Measurements from ENCODE around the gene CALCOCO1. TPM values are rescaled to one million over a fixed set of nuclear protein-coding genes. Genes with fewer than 3 reads are reported as not detected.

CALCOCO1 gene
- 100 to 1,000 TPM; 153 to 212 (median 155) TPM for total RNA-seq

- peak within 1 kb of the TSS in 2 of 3 donors; percentile 56 to 64 for H3K27ac ChIP-seq
- intact Hi-C loops (cut with DNase I): no loop called here
These were observed at the start of gene CALCOCO1 for GRCh38 chr12:53727310-53728041. TSS of gene CALCOCO1 (minus strand) at chr12:53727452. CDS start at chr12:53725242, 2,210 bp downstream.

GRCh38 chr12:53776872-53777271, 49.6 kb upstream of the CALCOCO1 start:
- Histone ChIP-seq H3K27me3 (no peaks in the 10 kb centered on the region), H3K27ac (no peak overlapping the region), H3K9me3 (no peaks in the 10 kb centered on the region), H3K36me3 (no peaks in the 10 kb centered on the region), H3K4me3 (replicated peaks in 1 of 3) (no peak overlapping the region), H3K4me1 (no peaks in the 10 kb centered on the region)
- intact Hi-C loops (cut with DNase I): no loop called here
- TF ChIP-seq CTCF (IDR thresholded peaks at IDR 0.05): no peak
- TF ChIP-seq POLR2A (IDR thresholded peaks at IDR 0.05): no peak
- WGBS, 2 donors: 83 to 88% methylated on average over 1 of the region's 1 CpG
- DNase-seq: no peak

More at GRCh38 chr12:53727310-53728041, at the start of gene CALCOCO1:
- Histone ChIP-seq H3K9me3 (no peaks in the 10 kb centered on the region), H3K36me3 (peaks cover 10 to 24% of the 10 kb centered on the region in 2 donors), H3K4me1 (peaks cover 10 to 13% of the 10 kb centered on the region in 2 donors), H3K27me3 (no peaks in the 10 kb centered on the region), H3K4me3 (replicated peaks in 1 of 3) (peak within 1 kb of the TSS; percentile 44 to 83 (median 65))
- no peak for TF ChIP-seq CTCF (IDR thresholded peaks at IDR 0.05)
- peak; percentile 26 to 67 for TF ChIP-seq POLR2A (IDR thresholded peaks at IDR 0.05)
- DNase-seq: peak; percentile 98
- WGBS, 2 donors: 0 to 1% methylated on average over 37 to 38 of the region's 38 CpGs

GRCh38 chr12:53775478-53776145, 48.4 kb upstream of the CALCOCO1 start:
- no peak for DNase-seq
- WGBS, 2 donors: 28 to 31% methylated on average over 6 of the region's 6 CpGs
- Histone ChIP-seq H3K4me3 (replicated peaks in 1 of 3) (no peak overlapping the region), H3K4me1 (no peaks in the 10 kb centered on the region), H3K9me3 (no peaks in the 10 kb centered on the region), H3K27ac (no peak overlapping the region), H3K36me3 (no peaks in the 10 kb centered on the region), H3K27me3 (no peaks in the 10 kb centered on the region)
- intact Hi-C loops (cut with DNase I): no loop called here
- TF ChIP-seq POLR2A (IDR thresholded peaks at IDR 0.05): no peak
- TF ChIP-seq CTCF (IDR thresholded peaks at IDR 0.05): no peak

GRCh38 chr12:53770281-53770680, 43.0 kb upstream of the CALCOCO1 start:
- TF ChIP-seq POLR2A (IDR thresholded peaks at IDR 0.05): no peak
- TF ChIP-seq CTCF (IDR thresholded peaks at IDR 0.05): no peak
- no peak overlapping the region for H3K27ac ChIP-seq
- H3K36me3 ChIP-seq: no peaks in the 10 kb centered on the region
- no peak for DNase-seq
- no peaks in the 10 kb centered on the region for H3K27me3 ChIP-seq
- intact Hi-C loops (cut with DNase I): no loop called here
- no peak overlapping the region for H3K4me3 ChIP-seq (replicated peaks in 1 of 3)
- H3K9me3 ChIP-seq: no peaks in the 10 kb centered on the region
- no peaks in the 10 kb centered on the region for H3K4me1 ChIP-seq

- no peaks in the 10 kb centered on the region for H3K9me3 ChIP-seq
- DNase-seq: no peak
- H3K4me3 ChIP-seq (replicated peaks in 1 of 3): no peak overlapping the region
- H3K4me1 ChIP-seq: no peaks in the 10 kb centered on the region
- no peak overlapping the region for H3K27ac ChIP-seq
- intact Hi-C loops (cut with DNase I): loop anchor here (10.0 kb wide), 1 partner anchor 216 kb away; the partner anchor contains the start of gene HOXC10
- no peak for TF ChIP-seq POLR2A (IDR thresholded peaks at IDR 0.05)
- TF ChIP-seq CTCF (IDR thresholded peaks at IDR 0.05): no peak
- 79 to 83% methylated on average over 5 of the region's 5 CpGs for WGBS, 2 donors
- H3K27me3 ChIP-seq: no peaks in the 10 kb centered on the region
- H3K36me3 ChIP-seq: no peaks in the 10 kb centered on the region
These were observed 41.7 kb upstream of the CALCOCO1 start for GRCh38 chr12:53768976-53769375.

Data from thyroid gland (tissue), 4 donors.